ENCODE results near the gene STN1.

DNA sequence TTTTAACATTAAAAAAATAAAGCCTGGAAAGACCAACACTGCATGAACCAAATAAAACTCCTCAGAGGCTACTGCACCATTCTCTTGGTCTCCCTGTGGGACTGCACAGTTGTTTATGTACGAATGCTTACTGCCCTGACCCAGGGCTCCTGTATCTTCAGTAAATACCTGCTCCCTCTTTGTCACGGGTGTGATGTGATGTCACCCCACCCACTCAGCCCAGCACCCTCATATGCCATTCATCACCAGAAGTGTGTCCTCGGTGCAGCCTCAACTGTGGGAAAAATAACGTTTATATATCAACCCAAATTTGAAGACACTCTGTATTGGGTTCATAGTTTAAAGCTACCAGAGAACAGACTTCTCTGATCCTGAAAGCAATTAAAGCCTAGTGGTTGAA, 48.6 kb downstream of the STN1 start:
- TF ChIP-seq, protein P1, sequence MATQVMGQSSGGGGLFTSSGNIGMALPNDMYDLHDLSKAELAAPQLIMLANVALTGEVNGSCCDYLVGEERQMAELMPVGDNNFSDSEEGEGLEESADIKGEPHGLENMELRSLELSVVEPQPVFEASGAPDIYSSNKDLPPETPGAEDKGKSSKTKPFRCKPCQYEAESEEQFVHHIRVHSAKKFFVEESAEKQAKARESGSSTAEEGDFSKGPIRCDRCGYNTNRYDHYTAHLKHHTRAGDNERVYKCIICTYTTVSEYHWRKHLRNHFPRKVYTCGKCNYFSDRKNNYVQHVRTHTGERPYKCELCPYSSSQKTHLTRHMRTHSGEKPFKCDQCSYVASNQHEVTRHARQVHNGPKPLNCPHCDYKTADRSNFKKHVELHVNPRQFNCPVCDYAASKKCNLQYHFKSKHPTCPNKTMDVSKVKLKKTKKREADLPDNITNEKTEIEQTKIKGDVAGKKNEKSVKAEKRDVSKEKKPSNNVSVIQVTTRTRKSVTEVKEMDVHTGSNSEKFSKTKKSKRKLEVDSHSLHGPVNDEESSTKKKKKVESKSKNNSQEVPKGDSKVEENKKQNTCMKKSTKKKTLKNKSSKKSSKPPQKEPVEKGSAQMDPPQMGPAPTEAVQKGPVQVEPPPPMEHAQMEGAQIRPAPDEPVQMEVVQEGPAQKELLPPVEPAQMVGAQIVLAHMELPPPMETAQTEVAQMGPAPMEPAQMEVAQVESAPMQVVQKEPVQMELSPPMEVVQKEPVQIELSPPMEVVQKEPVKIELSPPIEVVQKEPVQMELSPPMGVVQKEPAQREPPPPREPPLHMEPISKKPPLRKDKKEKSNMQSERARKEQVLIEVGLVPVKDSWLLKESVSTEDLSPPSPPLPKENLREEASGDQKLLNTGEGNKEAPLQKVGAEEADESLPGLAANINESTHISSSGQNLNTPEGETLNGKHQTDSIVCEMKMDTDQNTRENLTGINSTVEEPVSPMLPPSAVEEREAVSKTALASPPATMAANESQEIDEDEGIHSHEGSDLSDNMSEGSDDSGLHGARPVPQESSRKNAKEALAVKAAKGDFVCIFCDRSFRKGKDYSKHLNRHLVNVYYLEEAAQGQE (IDR thresholded peaks at IDR 0.05; ENCODE audit: low read depth): no peak
- no peak for TF ChIP-seq TCF12 (IDR thresholded peaks at IDR 0.05; ENCODE audit: low read depth)
- TF ChIP-seq FOXM1 (IDR thresholded peaks at IDR 0.05; ENCODE audit: borderline replicate concordance, low read depth): no peak
- no peak for TF ChIP-seq CREB1 (IDR thresholded peaks at IDR 0.05; ENCODE audit: low read depth)
- TF ChIP-seq, protein P2, sequence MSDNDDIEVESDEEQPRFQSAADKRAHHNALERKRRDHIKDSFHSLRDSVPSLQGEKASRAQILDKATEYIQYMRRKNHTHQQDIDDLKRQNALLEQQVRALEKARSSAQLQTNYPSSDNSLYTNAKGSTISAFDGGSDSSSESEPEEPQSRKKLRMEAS (IDR thresholded peaks at IDR 0.05): no peak
- TF ChIP-seq EP300 (IDR thresholded peaks at IDR 0.05; ENCODE audit: borderline replicate concordance): no peak
- no peak for TF ChIP-seq CEBPB (IDR thresholded peaks at IDR 0.05)
- no peak for TF ChIP-seq YY1 (IDR thresholded peaks at IDR 0.05; ENCODE audit: low read depth)
